ENCODE results near the gene DNAH11.

GRCh38 chr7:21912305-21912704, 369.5 kb downstream of the DNAH11 start:
- TF ChIP-seq CTCF (IDR thresholded peaks at IDR 0.05) (no peak), POLR2A (IDR thresholded peaks at IDR 0.05) (no peak)

Measured in vagina (tissue), 2 donors.